Trophoblast cell (in vitro differentiated cells and primary cell): Measurements from ENCODE around the gene GPR173.

Source experiments
- DNase-seq, 2 donors: peaks; one replicate each; pipeline ENCODE4 v3.0.0-alpha.2; 2016
- H2AFZ ChIP-seq: 2 replicates; pipeline ENCODE4 v1.6.1; 2013; ENCODE audit warnings: low read length, moderate library complexity, mild to moderate bottlenecking; ENCODE audit not compliant: insufficient read depth, poor library complexity
- H2AK5ac ChIP-seq: 2 replicates; pipeline ENCODE4 v1.6.1; 2013; ENCODE audit warnings: mild to moderate bottlenecking, low read length
- H2BK120ac ChIP-seq: 2 replicates; pipeline ENCODE4 v1.6.1; 2013; ENCODE audit warnings: low read length, mild to moderate bottlenecking, moderate library complexity; ENCODE audit not compliant: insufficient read depth, poor library complexity
- H2BK12ac ChIP-seq: 2 replicates; pipeline ENCODE4 v1.6.1; 2013; ENCODE audit warnings: mild to moderate bottlenecking, low read length, moderate library complexity
- H2BK5ac ChIP-seq: 2 replicates; pipeline ENCODE4 v1.6.1; 2013; ENCODE audit warnings: low read length, low read depth, moderate library complexity, mild to moderate bottlenecking; ENCODE audit not compliant: poor library complexity
- H3K14ac ChIP-seq: 2 replicates; pipeline ENCODE4 v1.6.1; 2013; ENCODE audit warnings: mild to moderate bottlenecking, low read length
- H3K18ac ChIP-seq: 2 replicates; pipeline ENCODE4 v1.6.1; 2013; ENCODE audit warnings: mild to moderate bottlenecking, low read length
- H3K23ac ChIP-seq: 2 replicates; pipeline ENCODE4 v1.6.1; 2013; ENCODE audit warnings: low read length
- H3K27ac ChIP-seq: 2 replicates; pipeline ENCODE4 v1.5.1; 2013; ENCODE audit warnings: low read depth, mild to moderate bottlenecking, inconsistent platforms, low read length, moderate library complexity
- H3K27me3 ChIP-seq: 2 replicates; pipeline ENCODE4 v1.6.1; 2013; ENCODE audit warnings: inconsistent platforms, mild to moderate bottlenecking, low read length, moderate library complexity; ENCODE audit not compliant: insufficient read depth
- H3K36me3 ChIP-seq, 2 experiments: 1 replicate in 1 of 2; 2 replicates in 1 of 2; pipeline ENCODE4 v1.6.1; 2013; ENCODE audit warnings: low read length in 2 of 2, mild to moderate bottlenecking in 2 of 2, moderate library complexity in 1 of 2; ENCODE audit not compliant: insufficient read depth in 2 of 2, control insufficient read depth in 1 of 2
- H3K4ac ChIP-seq: 2 replicates; pipeline ENCODE4 v1.6.1; 2013; ENCODE audit warnings: low read depth, mild to moderate bottlenecking, low read length, moderate library complexity
- H3K4me1 ChIP-seq, 2 experiments: 1 replicate in 1 of 2; 2 replicates in 1 of 2; pipeline ENCODE4 v1.6.1; 2013; ENCODE audit warnings: low read length in 2 of 2, mild to moderate bottlenecking in 2 of 2, moderate library complexity in 1 of 2; ENCODE audit not compliant: insufficient read depth in 2 of 2, control insufficient read depth in 1 of 2
- H3K4me2 ChIP-seq: 2 replicates; pipeline ENCODE4 v1.6.1; 2013; ENCODE audit warnings: inconsistent platforms, mild to moderate bottlenecking, low read length, moderate library complexity
- H3K4me3 ChIP-seq: 2 replicates; pipeline ENCODE4 v1.5.1; 2013; ENCODE audit warnings: mild to moderate bottlenecking, low read depth, low read length, inconsistent platforms
- H3K79me1 ChIP-seq: one replicate; pipeline ENCODE4 v1.6.1; 2013; ENCODE audit warnings: low read length
- H3K79me2 ChIP-seq: 2 replicates; pipeline ENCODE4 v1.6.1; 2013; ENCODE audit warnings: low read length, mild to moderate bottlenecking; ENCODE audit not compliant: control insufficient read depth, insufficient read depth, poor library complexity
- H3K9ac ChIP-seq: 2 replicates; pipeline ENCODE4 v1.6.1; 2013; ENCODE audit warnings: mild to moderate bottlenecking, low read length
- H3K9me3 ChIP-seq: 2 replicates; pipeline ENCODE4 v1.6.1; 2013; ENCODE audit warnings: low read depth, mild to moderate bottlenecking, control low read depth, inconsistent platforms, low read length; ENCODE audit not compliant: insufficient read depth
- H4K12ac ChIP-seq: 2 replicates; pipeline ENCODE4 v1.6.1; 2013; ENCODE audit warnings: low read depth, mild to moderate bottlenecking, low read length, moderate library complexity
- H4K8ac ChIP-seq: 2 replicates; pipeline ENCODE4 v1.6.1; 2013; ENCODE audit warnings: low read depth, mild to moderate bottlenecking, low read length, moderate library complexity
- H4K91ac ChIP-seq: one replicate; pipeline ENCODE4 v1.6.1; 2013; ENCODE audit warnings: low read depth, mild to moderate bottlenecking, low read length, moderate library complexity
- WGBS: extraction: QIAGEN DNeasy Blood & Tissue Kit; methylation state at CpG from one replicate; pipeline ENCODE4 v1.1.7; 2013; ENCODE audit warnings: missing lambda C conversion rate; ENCODE audit not compliant: insufficient read length, insufficient coverage; ENCODE audit errors: extremely low coverage; 5-methylcytosine and 5-hydroxymethylcytosine counted together

GPR173 gene

DNA sequence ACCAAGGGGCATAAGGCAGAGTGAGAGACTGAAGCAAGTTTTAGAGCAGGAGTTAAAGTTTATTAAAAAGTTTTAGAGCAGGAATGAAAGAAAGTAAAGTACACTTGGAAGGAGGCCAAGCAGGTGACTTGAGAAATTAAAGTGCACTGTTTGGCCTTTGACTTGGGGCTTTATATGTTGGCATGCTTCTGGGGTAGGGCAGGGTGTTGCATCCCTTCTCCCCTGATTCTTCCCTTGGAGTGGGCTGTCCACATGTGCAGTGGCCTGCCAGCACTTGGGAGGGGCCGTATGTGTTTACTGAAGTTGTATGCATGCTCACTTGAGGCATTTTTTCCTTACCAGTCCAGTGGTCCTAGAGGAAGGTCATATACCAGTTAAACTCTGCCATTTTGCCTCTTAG lies 35.3 kb upstream of the GPR173 start:
- Histone ChIP-seq H3K9me3 (no peaks in the 10 kb centered on the region), H2AK5ac (no peak overlapping the region), H4K8ac (no peak overlapping the region), H3K79me1 (no peaks in the 10 kb centered on the region), H3K27me3 (no peaks in the 10 kb centered on the region), H3K18ac (no peak overlapping the region), H3K4me1 (no peaks in the 10 kb centered on the region), H2BK5ac (no peak overlapping the region), H3K23ac (no peak overlapping the region), H3K9ac (no peak overlapping the region), H4K12ac (no peak overlapping the region), H2AFZ (no peak overlapping the region), H2BK120ac (no peak overlapping the region), H3K4me2 (no peak overlapping the region), H3K4me3 (no peak overlapping the region), H3K14ac (no peak overlapping the region), H3K79me2 (no peaks in the 10 kb centered on the region), H2BK12ac (no peak overlapping the region), H4K91ac (no peak overlapping the region), H3K4ac (no peak overlapping the region), H3K36me3 (no peaks in the 10 kb centered on the region), H3K27ac (no peak overlapping the region)
- DNase-seq: no peak
- WGBS: no CpG with 5 or more reads among the region's 1 CpG

- Histone ChIP-seq H3K4me1 (peaks cover 0 to 4% of the 10 kb centered on the region in 2 experiments), H2AFZ (no peak overlapping the region), H2BK120ac (no peak overlapping the region), H3K36me3 (no peaks in the 10 kb centered on the region), H3K79me1 (no peaks in the 10 kb centered on the region), H3K18ac (no peak overlapping the region), H3K4me3 (no peak overlapping the region), H2BK12ac (no peak overlapping the region), H4K12ac (no peak overlapping the region), H3K23ac (no peak overlapping the region), H2AK5ac (no peak overlapping the region), H3K14ac (no peak overlapping the region), H3K4ac (no peak overlapping the region), H3K9me3 (no peaks in the 10 kb centered on the region), H4K91ac (no peak overlapping the region), H4K8ac (no peak overlapping the region), H3K27me3 (no peaks in the 10 kb centered on the region), H2BK5ac (no peak overlapping the region), H3K4me2 (no peak overlapping the region), H3K9ac (no peak overlapping the region), H3K79me2 (no peaks in the 10 kb centered on the region), H3K27ac (no peak overlapping the region)
- no peak for DNase-seq
- no CpG with 5 or more reads among the region's 4 CpGs for WGBS
Measured at GRCh38 chrX:53018627-53019026, 30.0 kb upstream of the GPR173 start.

GRCh38 chrX:53022381-53022780 lies 26.2 kb upstream of the GPR173 start:
- Histone ChIP-seq H4K8ac (no peak overlapping the region), H2BK5ac (no peak overlapping the region), H3K9me3 (no peaks in the 10 kb centered on the region), H3K27me3 (no peaks in the 10 kb centered on the region), H2BK120ac (no peak overlapping the region), H3K9ac (no peak overlapping the region), H3K4me1 (peaks cover 0 to 4% of the 10 kb centered on the region in 2 experiments), H3K4ac (no peak overlapping the region), H3K27ac (no peak overlapping the region), H3K4me2 (peak overlapping the region; percentile 36), H3K14ac (no peak overlapping the region), H3K18ac (no peak overlapping the region), H3K79me1 (no peaks in the 10 kb centered on the region), H3K4me3 (no peak overlapping the region), H3K79me2 (no peaks in the 10 kb centered on the region), H2BK12ac (no peak overlapping the region), H2AFZ (no peak overlapping the region), H4K12ac (no peak overlapping the region), H2AK5ac (no peak overlapping the region), H4K91ac (no peak overlapping the region), H3K36me3 (no peaks in the 10 kb centered on the region), H3K23ac (no peak overlapping the region)
- no CpG with 5 or more reads among the region's 8 CpGs for WGBS
- no peak for DNase-seq

DNA sequence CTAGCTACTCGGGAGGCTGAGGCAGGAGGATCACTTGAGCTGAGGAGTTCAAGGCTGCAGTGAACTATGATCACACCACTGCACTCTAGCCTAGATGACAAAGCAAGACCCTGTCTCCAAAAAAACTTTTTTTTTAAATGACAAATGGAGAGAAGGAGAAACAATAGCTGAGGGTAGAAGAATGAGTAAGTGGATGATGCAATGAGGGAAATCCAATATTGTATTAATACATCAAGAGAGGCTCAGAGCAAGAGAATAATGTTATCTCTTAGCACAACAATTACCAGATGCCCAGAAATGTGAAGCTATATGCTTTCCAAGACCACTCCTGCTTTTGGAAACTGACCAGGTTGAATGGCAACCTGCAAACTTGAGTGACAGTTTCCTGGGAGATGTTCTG lies 19.9 kb upstream of the GPR173 start:
- H3K4me2 ChIP-seq: no peak overlapping the region
- H4K8ac ChIP-seq: no peak overlapping the region
- H2AK5ac ChIP-seq: no peak overlapping the region
- H3K79me2 ChIP-seq: no peaks in the 10 kb centered on the region
- no peak overlapping the region for H3K14ac ChIP-seq
- H2BK5ac ChIP-seq: no peak overlapping the region
- no peaks in the 10 kb centered on the region for H3K79me1 ChIP-seq
- H4K91ac ChIP-seq: no peak overlapping the region
- H3K36me3 ChIP-seq: no peaks in the 10 kb centered on the region
- no peak overlapping the region for H3K23ac ChIP-seq
- no peak overlapping the region for H3K4ac ChIP-seq
- no peak for DNase-seq
- no peak overlapping the region for H2AFZ ChIP-seq
- H3K27me3 ChIP-seq: no peaks in the 10 kb centered on the region
- no peaks in the 10 kb centered on the region for H3K9me3 ChIP-seq
- H3K9ac ChIP-seq: no peak overlapping the region
- H2BK120ac ChIP-seq: no peak overlapping the region
- H4K12ac ChIP-seq: no peak overlapping the region
- no peak overlapping the region for H3K4me3 ChIP-seq
- no peaks in the 10 kb centered on the region for H3K4me1 ChIP-seq
- no peak overlapping the region for H3K18ac ChIP-seq
- H2BK12ac ChIP-seq: no peak overlapping the region
- no peak overlapping the region for H3K27ac ChIP-seq
- no CpG with 5 or more reads among the region's 1 CpG for WGBS
